H1 (cell line): ENCODE measurements around the gene CRNN. TPM values are rescaled to one million over a fixed set of nuclear protein-coding genes. Genes with fewer than 3 reads are reported as not detected.

Source experiments
- CTCF ChIA-PET: fragments of 300-600 bp; sonication (Branson Sonifier 250); formaldehyde crosslinking; loops from one replicate; lab custom pipeline; 2021; ENCODE audit not compliant: partially characterized antibody; lab: Charles Lee
- POLR2A ChIA-PET: fragments of 300-600 bp; sonication (Branson Sonifier 250); formaldehyde crosslinking; loops from one replicate; lab custom pipeline; 2021; ENCODE audit warnings: inconsistent platforms; ENCODE audit not compliant: partially characterized antibody; lab: Charles Lee
- DNase-seq, 2 experiments: peaks; one replicate each; pipeline versions ENCODE4 v3.0.0 to v3.0.0-alpha.2; 2010 to 2022; ENCODE audit warnings: low spot score in 2 of 2, low read depth in 1 of 2, mixed read lengths in 1 of 2
- FAIRE-seq: peaks from 2 replicates; lab custom pipeline; 2011; peaks lifted over from hg19 to GRCh38; lab: Jason Lieb, UNC
- H2AFZ ChIP-seq: 2 replicates; pipeline ENCODE4 v1.8.1; 2012; ENCODE audit warnings: low read length, inconsistent platforms
- H2AK5ac ChIP-seq: 2 replicates; pipeline ENCODE4 v1.6.1; 2013; ENCODE audit warnings: low read depth, low read length
- H2BK120ac ChIP-seq: replicated peaks from 2 replicates; pipeline ENCODE3; 2013; ENCODE audit warnings: low read depth, low read length, inconsistent platforms
- H2BK12ac ChIP-seq: 2 replicates; pipeline ENCODE4 v1.6.1; 2013; ENCODE audit warnings: low read depth, low read length
- H2BK15ac ChIP-seq: 2 replicates; pipeline ENCODE4 v1.6.1; 2013; ENCODE audit warnings: low read length
- H2BK20ac ChIP-seq: 2 replicates; pipeline ENCODE4 v1.6.1; 2013; ENCODE audit warnings: low read length
- H2BK5ac ChIP-seq: 2 replicates; pipeline ENCODE4 v1.6.1; 2013; ENCODE audit warnings: low read depth, low read length
- H3K14ac ChIP-seq: 2 replicates; pipeline ENCODE4 v1.6.1; 2013; ENCODE audit warnings: inconsistent platforms; ENCODE audit not compliant: insufficient read length
- H3K18ac ChIP-seq: 2 replicates; pipeline ENCODE4 v1.6.1; 2013; ENCODE audit warnings: low read length; ENCODE audit errors: extremely low read depth
- H3K23ac ChIP-seq: 2 replicates; pipeline ENCODE4 v1.6.1; 2013; ENCODE audit warnings: inconsistent platforms; ENCODE audit not compliant: insufficient read length
- H3K23me2 ChIP-seq: 2 replicates; pipeline ENCODE4 v1.6.1; 2013; ENCODE audit warnings: low read depth, low read length
- H3K27ac ChIP-seq: 2 replicates; pipeline ENCODE4 v1.6.1; 2011; ENCODE audit warnings: low read depth, low read length, inconsistent platforms
- H3K27me3 ChIP-seq, 4 experiments: replicated peaks in 1 of 4; 1 replicate in 1 of 4; 2 replicates in 3 of 4; pipeline versions ENCODE4 v1.6.1 to v1.8.1; 2011 to 2013; ENCODE audit warnings: low read length in 3 of 4, mild to moderate bottlenecking in 3 of 4, inconsistent platforms in 2 of 4, mixed read lengths in 2 of 4, moderate library complexity in 1 of 4; ENCODE audit not compliant: control insufficient read depth in 3 of 4, insufficient read depth in 3 of 4; ENCODE audit errors: extremely low read depth in 1 of 4
- H3K36me3 ChIP-seq, 4 experiments: 2 replicates each; pipeline versions ENCODE4 v1.6.1 to v1.8.1; 2011 to 2013; ENCODE audit warnings: mild to moderate bottlenecking in 4 of 4, low read length in 3 of 4, moderate library complexity in 2 of 4, control low read depth in 1 of 4, inconsistent platforms in 1 of 4; ENCODE audit not compliant: insufficient read depth in 4 of 4, control insufficient read depth in 2 of 4
- H3K4ac ChIP-seq: replicated peaks from 2 replicates; pipeline ENCODE3; 2013; ENCODE audit warnings: low read length, low read depth, mixed read lengths, inconsistent platforms; ENCODE audit not compliant: insufficient read length
- H3K4me1 ChIP-seq, 4 experiments: replicated peaks in 1 of 4; 1 replicate in 1 of 4; 2 replicates in 3 of 4; pipeline versions ENCODE4 v1.6.1 to v1.8.1; 2011 to 2013; ENCODE audit warnings: low read length in 3 of 4, inconsistent platforms in 2 of 4, mixed read lengths in 1 of 4; ENCODE audit not compliant: insufficient read depth in 4 of 4, control insufficient read depth in 3 of 4
- H3K4me2 ChIP-seq, 2 experiments: 2 replicates each; pipeline versions ENCODE4 v1.6.1 to v1.8.1; 2011 to 2013; ENCODE audit warnings: low read depth in 2 of 2, low read length in 2 of 2, control low read depth in 1 of 2, inconsistent platforms in 1 of 2, mild to moderate bottlenecking in 1 of 2; ENCODE audit not compliant: insufficient read depth in 1 of 2
- H3K4me3 ChIP-seq, 4 experiments: fragments of 200-600, 300-600 bp in 1 of 4; sonication (generic), shearing (Covaris generic), sonication (Bioruptor Twin) in 1 of 4; 2 replicates each; pipeline versions ENCODE4 v1.5.1 to v1.8.1; 2011 to 2016; ENCODE audit warnings: low read length in 4 of 4, low read depth in 3 of 4, control low read depth in 2 of 4, inconsistent platforms in 2 of 4, mild to moderate bottlenecking in 2 of 4, mixed read lengths in 1 of 4, moderate library complexity in 1 of 4; ENCODE audit not compliant: insufficient read depth in 2 of 4; ENCODE audit errors: extremely low read depth in 1 of 4
- H3K56ac ChIP-seq: replicated peaks from 2 replicates; pipeline ENCODE3; 2013; ENCODE audit warnings: low read depth, mild to moderate bottlenecking, mixed read lengths, low read length, inconsistent platforms; ENCODE audit not compliant: insufficient read length
- H3K79me1 ChIP-seq: 2 replicates; pipeline ENCODE4 v1.6.1; 2013; ENCODE audit warnings: low read depth, low read length, control low read depth
- H3K79me2 ChIP-seq, 2 experiments: 2 replicates each; pipeline versions ENCODE4 v1.6.1 to v1.8.1; 2012 to 2013; ENCODE audit warnings: low read length in 2 of 2, mild to moderate bottlenecking in 2 of 2, inconsistent platforms in 1 of 2; ENCODE audit not compliant: insufficient read depth in 2 of 2, control insufficient read depth in 1 of 2
- H3K9ac ChIP-seq, 4 experiments: replicated peaks in 1 of 4; 1 replicate in 1 of 4; 2 replicates in 3 of 4; pipeline versions ENCODE4 v1.6.1 to v1.8.1; 2011 to 2013; ENCODE audit warnings: low read depth in 3 of 4, low read length in 3 of 4, control low read depth in 2 of 4, mild to moderate bottlenecking in 2 of 4, moderate library complexity in 2 of 4, inconsistent platforms in 1 of 4; ENCODE audit errors: extremely low read depth in 1 of 4
- H3K9me3 ChIP-seq, 2 experiments: 2 replicates each; pipeline versions ENCODE4 v1.6.1 to v1.8.1; 2012 to 2013; ENCODE audit warnings: mild to moderate bottlenecking in 2 of 2, moderate library complexity in 2 of 2, control low read depth in 1 of 2, inconsistent platforms in 1 of 2, low read depth in 1 of 2, low read length in 1 of 2, mixed read lengths in 1 of 2; ENCODE audit not compliant: insufficient read depth in 2 of 2
- H4K20me1 ChIP-seq, 2 experiments: replicated peaks in 1 of 2; 2 replicates each; pipeline versions ENCODE3 to v1.8.1; 2011 to 2013; ENCODE audit warnings: inconsistent platforms in 2 of 2, low read length in 2 of 2, mild to moderate bottlenecking in 1 of 2; ENCODE audit not compliant: insufficient read depth in 2 of 2, control insufficient read depth in 1 of 2
- H4K5ac ChIP-seq: 2 replicates; pipeline ENCODE4 v1.6.1; 2013; ENCODE audit warnings: low read length, low read depth, mixed read lengths, inconsistent platforms; ENCODE audit not compliant: insufficient read length
- H4K8ac ChIP-seq: 2 replicates; pipeline ENCODE4 v1.8.0; 2013; ENCODE audit warnings: mild to moderate bottlenecking, moderate library complexity, low read length, inconsistent platforms; ENCODE audit not compliant: insufficient read depth; ENCODE audit errors: extremely low read depth
- H4K91ac ChIP-seq: replicated peaks from 2 replicates; pipeline ENCODE3; 2013; ENCODE audit warnings: low read length, mixed read lengths, inconsistent platforms; ENCODE audit not compliant: insufficient read length
- BACH1 ChIP-seq: IDR thresholded peaks from 2 replicates; pipeline ENCODE4 v1.6.1; 2012; ENCODE audit warnings: low read length, improper control_type of control experiment
- CBX5 ChIP-seq: fragments of 300-800, 300-1000 bp; sonication (generic); IDR thresholded peaks from 2 replicates; pipeline ENCODE4 v1.7.1; 2016; ENCODE audit warnings: antibody characterized with exemption, low read length, low read depth
- CTBP2 ChIP-seq: IDR thresholded peaks from 2 replicates; pipeline ENCODE4 v1.7.0; 2011; ENCODE audit warnings: borderline replicate concordance, mild to moderate bottlenecking, moderate library complexity, mixed read lengths, low read length; ENCODE audit not compliant: insufficient read depth, insufficient read length
- EZH2 ChIP-seq: fragments of 200-600 bp; sonication (generic); IDR thresholded peaks from 2 replicates; pipeline ENCODE4 v1.7.1; 2012; ENCODE audit warnings: low read depth, mild to moderate bottlenecking, moderate library complexity, low read length, inconsistent platforms; ENCODE audit not compliant: severe bottlenecking
- GABPA ChIP-seq: IDR thresholded peaks from 2 replicates; pipeline ENCODE4 v1.6.1; 2011; ENCODE audit warnings: mild to moderate bottlenecking, low read length, moderate library complexity, borderline replicate concordance; ENCODE audit not compliant: insufficient read depth
- GTF2F1 ChIP-seq: IDR thresholded peaks from 2 replicates; pipeline ENCODE4 v1.6.1; 2012; ENCODE audit warnings: low read depth, low read length, improper control_type of control experiment, borderline replicate concordance
- JUND ChIP-seq: IDR thresholded peaks from 2 replicates; pipeline ENCODE4 v1.6.1; 2011; ENCODE audit warnings: mild to moderate bottlenecking, improper control_type of control experiment, low read length
- KDM4A ChIP-seq: IDR thresholded peaks from one replicate; pipeline ENCODE4 v1.7.1; 2012; ENCODE audit warnings: low read depth, mild to moderate bottlenecking, moderate library complexity, low read length, inconsistent platforms; ENCODE audit not compliant: severe bottlenecking
- RFX5 ChIP-seq: IDR thresholded peaks from 2 replicates; pipeline ENCODE4 v1.6.1; 2011; ENCODE audit warnings: low read depth, low read length, improper control_type of control experiment, borderline replicate concordance
- RNF2 ChIP-seq: fragments of 200-900, 300-1000 bp; sonication (generic); IDR thresholded peaks from 2 replicates; pipeline ENCODE4 v1.7.1; 2016; ENCODE audit warnings: borderline replicate concordance, low read depth, mild to moderate bottlenecking, antibody characterized with exemption, low read length; ENCODE audit not compliant: poor library complexity, severe bottlenecking; ENCODE audit errors: missing control alignments
- RXRA ChIP-seq: IDR thresholded peaks from 2 replicates; pipeline ENCODE4 v1.6.1; 2011; ENCODE audit warnings: low read depth, mild to moderate bottlenecking, low read length, moderate library complexity; ENCODE audit not compliant: insufficient read depth
- SIX5 ChIP-seq: IDR thresholded peaks from 2 replicates; pipeline ENCODE4 v1.6.1; 2011; ENCODE audit warnings: mild to moderate bottlenecking, low read depth, low read length
- TEAD4 ChIP-seq: IDR thresholded peaks from 2 replicates; pipeline ENCODE4 v1.6.1; 2012; ENCODE audit warnings: low read depth, low read length, inconsistent platforms, mixed read lengths
- ZNF274 ChIP-seq: IDR thresholded peaks from 2 replicates; pipeline ENCODE4 v1.7.0; 2012; ENCODE audit warnings: low read length, borderline replicate concordance; ENCODE audit errors: extremely low read depth
- WGBS, 2 experiments: shearing (Covaris generic) in 1 of 2; methylation state at CpG; one replicate each; pipeline versions ENCODE4 v1.1.6 to v1.1.7; 2013 to 2015; ENCODE audit warnings: low lambda C conversion rate in 2 of 2, mixed read lengths in 2 of 2, inconsistent platforms in 1 of 2, low coverage in 1 of 2, missing lambda C conversion rate in 1 of 2; ENCODE audit not compliant: insufficient replicate concordance in 2 of 2, insufficient coverage in 1 of 2, insufficient read length in 1 of 2; ENCODE audit errors: extremely low coverage in 1 of 2, missing lambda C conversion rate in 1 of 2; 5-methylcytosine and 5-hydroxymethylcytosine counted together
- polyA plus RNA-seq, 7 experiments: library from polyadenylated mRNA; depleted of rRNA in 3 of 7; stranded (reverse) in 5 of 7; unstranded in 2 of 7; fragments of >200 nt in 5 of 7; fragments of 200-250 nt in 2 of 7; gene quantifications; 1 replicate in 5 of 7; 2 replicates in 1 of 7; 4 replicates in 1 of 7; pipeline versions ENCODE4 v1.2.1 to v1.2.3, GENCODE V29; 2011 to 2013; ENCODE audit warnings: missing spikeins in 2 of 7, mixed read lengths in 2 of 7
- total RNA-seq: library from RNA; stranded (reverse); fragmentation: NEBNext Ultra II Directional; extraction: Animal tissue kit (Norgen Biotek cat#: 25700); gene quantifications from 2 replicates; pipeline ENCODE4 v1.2.1, GENCODE V29; 2021

CRNN gene
- total and polyA plus RNA-seq, 2 of the 8 experiments (the other 6 are each of a cell fraction or from before 2014, with no cell fraction given), result not detected

DNA sequence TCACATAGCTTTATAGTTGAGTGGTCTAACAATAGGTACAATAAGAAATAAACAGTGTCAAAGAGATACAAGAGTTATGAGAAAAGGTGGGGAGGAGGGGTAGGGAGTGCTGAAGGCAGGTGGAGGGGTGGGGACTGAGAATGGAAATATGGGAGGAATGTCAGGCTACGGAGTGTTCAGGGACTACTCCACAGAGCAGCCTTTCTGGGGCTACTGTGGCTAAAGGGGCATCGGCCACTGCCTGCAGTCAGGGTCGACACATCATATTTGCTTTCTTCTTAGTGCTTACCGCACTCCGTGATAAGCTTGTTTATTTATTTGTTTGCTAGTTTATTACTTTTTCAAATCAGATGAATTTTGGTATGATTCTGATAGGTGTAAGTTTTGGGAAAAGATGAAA is 34.4 kb upstream of the CRNN start:
- no peak overlapping the region for H2AFZ ChIP-seq
- H3K14ac ChIP-seq, result no peak overlapping the region
- no peak overlapping the region for H3K4me3 ChIP-seq
- POLR2A ChIA-PET, result no interaction called here
- H3K4me2 ChIP-seq, result no peak overlapping the region
- no peak overlapping the region for H4K8ac ChIP-seq
- CTCF ChIA-PET, result interaction anchor here (0.8 to 1.9 kb wide), 2 partner anchors 10 to 416 kb away, joined by 3 to 10 read pairs; no protein-coding TSS in a partner anchor
- no peaks in the 10 kb centered on the region for H4K20me1 ChIP-seq
- no peaks in the 10 kb centered on the region for H3K79me2 ChIP-seq
- no peak overlapping the region for H3K9ac ChIP-seq
- WGBS, 2 experiments, result 78% methylated on average over 5 of the region's 5 CpGs; no CpG with 5 or more reads in 1 of the 2 experiments
- no peak overlapping the region for H2BK120ac ChIP-seq
- no peak overlapping the region for H3K18ac ChIP-seq
- FAIRE-seq, result no peak
- H3K56ac ChIP-seq, result no peak overlapping the region
- H3K23ac ChIP-seq, result no peak overlapping the region
- H3K79me1 ChIP-seq, result no peaks in the 10 kb centered on the region
- H2BK20ac ChIP-seq, result no peak overlapping the region
- H3K27me3 ChIP-seq, result no peaks in the 10 kb centered on the region
- H2AK5ac ChIP-seq, result no peak overlapping the region
- no peaks in the 10 kb centered on the region; a peak in 1 of 7 replicates for H3K4me1 ChIP-seq
- no peak overlapping the region for H2BK15ac ChIP-seq
- no peak overlapping the region for H3K27ac ChIP-seq
- no peaks in the 10 kb centered on the region for H3K36me3 ChIP-seq
- H4K91ac ChIP-seq, result no peak overlapping the region
- H2BK5ac ChIP-seq, result no peak overlapping the region
- H4K5ac ChIP-seq, result no peak overlapping the region
- H3K9me3 ChIP-seq, result peaks cover 64 to 73% of the 10 kb centered on the region in 2 experiments
- H2BK12ac ChIP-seq, result no peak overlapping the region
- H3K4ac ChIP-seq, result no peak overlapping the region
- DNase-seq, result no peak
- H3K23me2 ChIP-seq, result no peaks in the 10 kb centered on the region; the same call in 1 of the 2 replicates
- TF ChIP-seq KDM4A (no peak), CTBP2 (no peak), RXRA (no peak), GTF2F1 (no peak), CBX5 (no peak), JUND (no peak), RNF2 (no peak), TEAD4 (no peak), ZNF274 (no peak), EZH2 (no peak), SIX5 (no peak), RFX5 (no peak), GABPA (no peak), BACH1 (no peak)
